A673 (cell line): ENCODE results near the gene TEAD1. TPM values are rescaled to one million over a fixed set of nuclear protein-coding genes. Genes with fewer than 3 reads are reported as not detected.

Source experiments
- BruUV-seq: library from RNA; stranded (reverse); fragments of 400-500 nt; replicated peaks from 2 replicates; lab custom pipeline; 2021; lab: Mats Ljungman, UMichigan
- CTCF ChIA-PET: fragments of 300-600 bp; sonication (Branson Sonifier 250); formaldehyde crosslinking; loops from one replicate; lab custom pipeline; 2022; ENCODE audit warnings: antibody characterized with exemption; lab: Charles Lee
- POLR2A ChIA-PET: fragments of 300-600 bp; sonication (Branson Sonifier 250); formaldehyde crosslinking; loops from one replicate; lab custom pipeline; 2022; ENCODE audit warnings: antibody characterized with exemption; ENCODE audit not compliant: low non-redundant PET; lab: Charles Lee
- DNase-seq: peaks from one replicate; pipeline ENCODE4 v3.0.0-alpha.2; 2015; ENCODE audit warnings: low spot score
- H3K27ac ChIP-seq: fragments of 200-600 bp; sonication (generic); 2 replicates; pipeline ENCODE4 v1.5.1; 2016; ENCODE audit warnings: mixed run types, low read depth, mild to moderate bottlenecking, mixed read lengths, antibody characterized with exemption, low read length; ENCODE audit not compliant: poor library complexity, severe bottlenecking
- H3K27me3 ChIP-seq: fragments of 200-600 bp; sonication (generic); replicated peaks from 2 replicates; pipeline ENCODE4 v1.6.1; 2017; ENCODE audit warnings: mixed run types, low read depth, mild to moderate bottlenecking, mixed read lengths, antibody characterized with exemption, low read length; ENCODE audit not compliant: insufficient read depth, poor library complexity
- H3K36me3 ChIP-seq: fragments of 200-600 bp; sonication (generic); 2 replicates; pipeline ENCODE4 v1.6.1; 2016; ENCODE audit warnings: mixed run types, mild to moderate bottlenecking, mixed read lengths, antibody characterized with exemption, low read length; ENCODE audit not compliant: insufficient read depth, poor library complexity, severe bottlenecking
- H3K4me1 ChIP-seq: fragments of 200-600 bp; sonication (generic); 2 replicates; pipeline ENCODE4 v1.6.1; 2017; ENCODE audit warnings: mixed run types, mild to moderate bottlenecking, mixed read lengths, antibody characterized with exemption, low read length; ENCODE audit not compliant: insufficient read depth, poor library complexity, severe bottlenecking
- H3K4me3 ChIP-seq: fragments of 200-600 bp; sonication (generic); 2 replicates; pipeline ENCODE4 v1.5.1; 2016; ENCODE audit warnings: low read depth, mixed run types, mild to moderate bottlenecking, mixed read lengths, low read length; ENCODE audit not compliant: poor library complexity, severe bottlenecking
- H3K9me3 ChIP-seq: fragments of 200-600 bp; sonication (generic); 2 replicates; pipeline ENCODE4 v1.6.1; 2016; ENCODE audit warnings: mixed run types, low read depth, mild to moderate bottlenecking, mixed read lengths, antibody characterized with exemption, low read length; ENCODE audit not compliant: poor library complexity, severe bottlenecking
- CTCF ChIP-seq: fragments of 300-800, 200-600 bp; sonication (generic); conservative IDR thresholded peaks from 2 replicates; pipeline ENCODE4 v1.5.1; 2017; ENCODE audit warnings: low read depth, mild to moderate bottlenecking, antibody characterized with exemption, low read length, moderate library complexity, mixed read lengths
- EZH2 ChIP-seq: fragments of 200-600 bp; sonication (generic); IDR thresholded peaks from 2 replicates; pipeline ENCODE4 v1.6.1; 2017; ENCODE audit warnings: borderline replicate concordance, low read depth, mild to moderate bottlenecking, mixed read lengths, antibody characterized with exemption, low read length; ENCODE audit not compliant: poor library complexity, severe bottlenecking
- intact Hi-C: fragments of 100-400 bp; cut with micrococcal nuclease; formaldehyde crosslinking; loops from one replicate; pipeline ENCODE4 v1.10.0; 2022; ENCODE audit not compliant: unreplicated experiment
- total RNA-seq: library from RNA; stranded (reverse); gene quantifications from 2 replicates; pipeline ENCODE4 v1.2.3, GENCODE V29; 2021

The TEAD1 gene
- total RNA-seq, 1 experiment from 2014 or later: 81.8 TPM

GRCh38 chr11:12724301-12725054 is 50.3 kb downstream of the TEAD1 start:
- intact Hi-C loops: no loop called here
- peak; percentile 92 for DNase-seq
- BruUV-seq: no TSS peak

GRCh38 chr11:12725055-12725862 is 51.0 kb downstream of the TEAD1 start:
- no peaks in the 10 kb centered on the region for H3K27me3 ChIP-seq
- H3K9me3 ChIP-seq: no peaks in the 10 kb centered on the region
- no peak for DNase-seq
- TF ChIP-seq EZH2: no peak
- TF ChIP-seq CTCF: no peak
- ChIA-PET POLR2A (no interaction called here), CTCF (interaction anchor here (0.6 kb wide), 1 partner anchor 328 kb away, joined by 4 read pairs; no protein-coding TSS in a partner anchor)
- intact Hi-C loops: no loop called here
- H3K4me3 ChIP-seq: no peak overlapping the region
- BruUV-seq: no TSS peak
- H3K4me1 ChIP-seq: peaks cover 50% of the 10 kb centered on the region
- peak overlapping the region; percentile 73 for H3K27ac ChIP-seq
- H3K36me3 ChIP-seq: no peaks in the 10 kb centered on the region

More at GRCh38 chr11:12724301-12725054, 50.3 kb downstream of the TEAD1 start:
- Histone ChIP-seq H3K27ac (peak overlapping the region; percentile 73), H3K9me3 (no peaks in the 10 kb centered on the region), H3K4me3 (peak overlapping the region; percentile 37), H3K36me3 (no peaks in the 10 kb centered on the region), H3K4me1 (peaks cover 51% of the 10 kb centered on the region), H3K27me3 (no peaks in the 10 kb centered on the region)
- CTCF ChIA-PET: no interaction called here
- POLR2A ChIA-PET: no interaction called here
- no peak for TF ChIP-seq EZH2
- TF ChIP-seq CTCF: no peak

DNA sequence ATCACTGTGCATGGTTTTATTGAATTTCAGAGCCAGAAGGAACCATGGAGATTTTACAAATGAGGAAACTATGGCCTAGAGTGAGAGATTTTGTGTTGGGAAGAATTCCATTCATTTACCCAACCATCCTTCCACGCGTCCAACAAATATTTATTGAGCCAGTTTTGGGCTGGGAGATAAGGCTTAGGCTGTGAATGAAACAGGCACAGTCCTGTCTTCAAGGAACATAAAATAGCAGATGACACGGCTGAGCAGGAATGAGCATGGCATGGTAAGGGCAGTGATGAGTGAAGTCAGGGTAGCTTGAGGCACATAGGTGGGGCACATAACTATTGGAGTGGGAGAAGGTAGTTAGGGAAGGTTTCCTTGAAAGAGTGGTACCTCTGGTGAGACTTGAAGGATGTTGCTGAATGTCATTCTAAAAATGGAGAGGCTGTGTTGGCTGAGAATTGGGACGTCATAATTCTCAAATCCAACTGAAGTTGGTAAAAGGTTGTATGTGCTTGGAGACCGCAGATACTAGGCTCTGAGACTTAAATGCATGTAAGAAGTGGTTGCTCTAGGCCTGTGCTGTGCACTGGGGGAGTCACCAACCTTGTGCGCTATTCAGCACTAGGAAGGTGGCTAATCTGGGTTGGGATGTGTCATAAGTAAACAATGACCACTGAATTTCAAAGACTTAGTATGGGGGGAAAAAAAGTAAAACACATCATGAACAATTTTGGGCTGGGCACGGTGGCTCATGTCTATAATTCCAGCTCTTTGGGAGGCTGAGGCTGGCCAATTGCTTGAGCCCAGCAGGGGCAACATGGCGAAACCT is 51.9 kb downstream of the TEAD1 start:
- no peaks in the 10 kb centered on the region for H3K9me3 ChIP-seq
- no peak for TF ChIP-seq CTCF
- ChIA-PET POLR2A (no interaction called here), CTCF (interaction anchor here (0.6 kb wide), 1 partner anchor 329 kb away, joined by 4 read pairs; no protein-coding TSS in a partner anchor)
- H3K27ac ChIP-seq: no peak overlapping the region
- H3K4me1 ChIP-seq: peaks cover 50% of the 10 kb centered on the region
- intact Hi-C loops: no loop called here
- no peaks in the 10 kb centered on the region for H3K36me3 ChIP-seq
- DNase-seq: no peak
- H3K4me3 ChIP-seq: no peak overlapping the region
- H3K27me3 ChIP-seq: no peaks in the 10 kb centered on the region
- BruUV-seq: no TSS peak
